ENCODE results near the gene TYK2. TPM values are rescaled to one million over a fixed set of nuclear protein-coding genes. Genes with fewer than 3 reads are reported as not detected.
"Not testable (repeated sequence)": the region's sequence is repeated elsewhere in the genome, so short reads cannot be mapped to it uniquely, and the experiment has no call there.

The TYK2 gene
- total RNA-seq, 4 donors from 2014 or later, result 50.5 to 71.6 (median 65.9) TPM

DNA sequence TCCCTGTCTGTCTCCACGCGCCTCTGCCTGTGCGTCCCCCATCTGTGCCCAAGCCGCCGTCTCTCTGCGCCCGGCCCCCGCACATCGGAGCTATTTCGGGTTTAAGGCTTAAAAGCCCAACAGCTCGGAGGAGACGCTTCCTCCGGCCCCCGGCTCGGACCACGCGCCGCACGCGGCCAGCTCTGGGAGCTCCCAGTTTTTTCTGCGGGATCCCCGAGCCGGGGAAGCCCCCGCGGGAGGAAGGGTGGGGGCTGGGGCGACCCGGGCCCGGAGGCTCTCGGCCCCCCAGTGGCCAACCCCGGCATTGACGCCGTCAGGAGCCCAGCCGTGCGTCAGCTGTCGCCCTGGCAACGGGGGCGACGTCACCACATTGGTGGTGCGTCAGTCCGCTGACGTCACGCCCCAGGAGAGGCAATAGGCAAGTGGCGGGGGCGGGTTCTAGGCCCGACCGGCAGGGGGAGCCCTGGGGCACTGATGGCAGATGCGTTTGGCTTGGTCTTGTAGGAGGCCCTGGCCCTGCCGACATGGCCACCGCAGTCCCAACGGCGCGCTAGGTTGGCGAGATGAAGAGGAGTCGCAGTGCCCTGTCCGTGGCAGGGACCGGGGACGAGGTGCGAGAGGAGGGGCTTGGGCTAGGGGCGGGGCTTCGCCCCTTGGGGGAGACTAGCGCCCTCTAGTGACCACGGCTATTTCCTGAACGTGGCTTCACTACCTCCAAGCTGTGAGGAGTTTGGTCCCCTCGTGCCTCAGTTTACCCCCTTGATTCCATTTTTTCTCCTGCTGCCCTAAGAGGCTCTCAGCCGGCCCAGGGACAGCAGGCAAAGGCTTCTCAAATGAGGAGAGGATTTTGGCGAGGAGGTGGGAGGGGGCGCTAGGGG is 36.2 kb upstream of the TYK2 start:
- TF ChIP-seq, protein P1, sequence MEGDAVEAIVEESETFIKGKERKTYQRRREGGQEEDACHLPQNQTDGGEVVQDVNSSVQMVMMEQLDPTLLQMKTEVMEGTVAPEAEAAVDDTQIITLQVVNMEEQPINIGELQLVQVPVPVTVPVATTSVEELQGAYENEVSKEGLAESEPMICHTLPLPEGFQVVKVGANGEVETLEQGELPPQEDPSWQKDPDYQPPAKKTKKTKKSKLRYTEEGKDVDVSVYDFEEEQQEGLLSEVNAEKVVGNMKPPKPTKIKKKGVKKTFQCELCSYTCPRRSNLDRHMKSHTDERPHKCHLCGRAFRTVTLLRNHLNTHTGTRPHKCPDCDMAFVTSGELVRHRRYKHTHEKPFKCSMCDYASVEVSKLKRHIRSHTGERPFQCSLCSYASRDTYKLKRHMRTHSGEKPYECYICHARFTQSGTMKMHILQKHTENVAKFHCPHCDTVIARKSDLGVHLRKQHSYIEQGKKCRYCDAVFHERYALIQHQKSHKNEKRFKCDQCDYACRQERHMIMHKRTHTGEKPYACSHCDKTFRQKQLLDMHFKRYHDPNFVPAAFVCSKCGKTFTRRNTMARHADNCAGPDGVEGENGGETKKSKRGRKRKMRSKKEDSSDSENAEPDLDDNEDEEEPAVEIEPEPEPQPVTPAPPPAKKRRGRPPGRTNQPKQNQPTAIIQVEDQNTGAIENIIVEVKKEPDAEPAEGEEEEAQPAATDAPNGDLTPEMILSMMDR (IDR thresholded peaks at IDR 0.05), result peak; percentile 48 to 65 (median 49)
- TF ChIP-seq POLR2A (IDR thresholded peaks at IDR 0.05; ENCODE audit: low read depth), result no peak
- TF ChIP-seq EP300 (IDR thresholded peaks at IDR 0.05), result no peak
- peak in 1 of 2 donors; percentile 42 for TF ChIP-seq POLR2AphosphoS5 (IDR thresholded peaks at IDR 0.05)
- Histone ChIP-seq H3K4me1 (peaks cover 37 to 57% (median 44%) of the 10 kb centered on the region in 4 donors), H3K27ac (replicated peaks in 1 of 4) (no peak overlapping the region), H3K27me3 (peaks cover 14 to 82% (median 53%) of the 10 kb centered on the region in 4 donors), H3K36me3 (no peaks in the 10 kb centered on the region), H3K9me3 (peaks cover 0 to 6% (median 2%) of the 10 kb centered on the region in 4 donors), H3K4me3 (peak overlapping the region; percentile 44 to 56 (median 46))
- no peak for DNase-seq (ENCODE audit: extremely low spot score)
- WGBS, result 5% methylated on average over 32 of the region's 67 CpGs
- intact Hi-C loops (cut with DNase I), result no loop called here

DNA sequence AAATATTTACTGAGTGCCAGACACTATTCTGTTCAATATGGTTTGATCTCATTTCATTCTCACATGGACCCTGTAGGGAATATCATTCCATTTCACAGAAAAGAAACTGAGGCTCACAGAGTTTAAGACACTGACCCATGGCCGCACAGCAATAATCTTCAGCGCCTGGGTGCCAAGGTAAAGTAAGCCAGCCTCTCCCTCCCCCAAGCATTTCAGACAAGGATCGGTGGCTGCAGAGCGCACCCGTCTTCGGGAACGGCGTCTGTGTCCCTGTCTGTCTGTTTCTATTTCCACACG is 35.7 kb upstream of the TYK2 start:
- H3K4me1 ChIP-seq, result peaks cover 34 to 51% (median 41%) of the 10 kb centered on the region in 4 donors
- H3K9me3 ChIP-seq, result peaks cover 0 to 6% (median 2%) of the 10 kb centered on the region in 4 donors
- no peak overlapping the region for H3K27ac ChIP-seq (replicated peaks in 1 of 4)
- H3K27me3 ChIP-seq, result peaks cover 13 to 82% (median 48%) of the 10 kb centered on the region in 4 donors
- intact Hi-C loops (cut with DNase I), result no loop called here
- WGBS, result 7% methylated on average over 8 of the region's 9 CpGs
- no peak for TF ChIP-seq POLR2AphosphoS5 (IDR thresholded peaks at IDR 0.05)
- TF ChIP-seq POLR2A (IDR thresholded peaks at IDR 0.05; ENCODE audit: low read depth), result no peak
- TF ChIP-seq, protein P1 (IDR thresholded peaks at IDR 0.05), result no peak
- peak overlapping the region; percentile 44 to 56 (median 46) for H3K4me3 ChIP-seq
- no peaks in the 10 kb centered on the region for H3K36me3 ChIP-seq
- no peak for DNase-seq (ENCODE audit: extremely low spot score)

DNA sequence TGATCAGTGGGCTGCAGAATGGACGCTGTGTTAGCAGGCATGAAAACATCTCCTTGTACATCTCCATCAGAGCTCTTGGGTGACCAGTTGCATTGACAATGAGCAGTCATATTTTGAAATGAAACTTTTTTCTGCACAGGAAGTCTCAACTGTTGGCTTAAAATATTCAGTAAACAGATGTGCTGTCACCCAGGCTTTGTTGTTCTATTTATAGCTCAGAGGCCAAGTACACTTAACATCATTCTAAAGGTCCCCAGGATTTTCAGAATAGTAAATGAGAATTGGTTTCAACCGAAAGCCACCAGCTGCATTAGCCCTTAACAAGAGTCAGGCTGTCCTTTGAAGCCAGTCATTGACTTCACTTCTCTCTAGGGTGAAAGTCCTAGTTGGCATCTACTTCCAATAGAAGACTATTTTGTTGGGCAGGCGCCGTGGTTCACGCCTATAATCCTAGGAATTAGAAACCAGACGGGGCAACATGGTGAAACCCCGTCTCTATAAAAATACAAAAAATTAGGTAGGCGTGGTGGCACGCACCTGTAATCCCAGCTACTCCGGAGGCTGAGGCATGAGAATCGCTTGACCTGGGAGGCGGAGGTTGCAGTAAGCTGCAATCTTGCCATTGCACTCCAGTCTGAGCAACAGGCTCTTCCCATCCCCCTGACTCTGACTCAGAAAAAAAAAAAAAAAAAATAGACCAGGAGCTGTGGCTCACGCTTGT is 32.0 kb upstream of the TYK2 start:
- Histone ChIP-seq H3K27ac (replicated peaks in 1 of 4) (no peak overlapping the region), H3K36me3 (no peaks in the 10 kb centered on the region), H3K4me1 (peaks cover 11 to 17% (median 16%) of the 10 kb centered on the region in 4 donors), H3K27me3 (peaks cover 1 to 77% (median 15%) of the 10 kb centered on the region in 4 donors), H3K4me3 (no peak overlapping the region), H3K9me3 (peaks cover 0 to 6% (median 2%) of the 10 kb centered on the region in 4 donors)
- 83% methylated on average over 13 of the region's 13 CpGs for WGBS
- DNase-seq (ENCODE audit: extremely low spot score), result no peak
- TF ChIP-seq POLR2A (IDR thresholded peaks at IDR 0.05; ENCODE audit: low read depth) (no peak), EP300 (IDR thresholded peaks at IDR 0.05) (no peak), POLR2AphosphoS5 (IDR thresholded peaks at IDR 0.05) (no peak)
- TF ChIP-seq, protein P1 (IDR thresholded peaks at IDR 0.05), result no peak
- intact Hi-C loops (cut with DNase I), result no loop called here

DNA sequence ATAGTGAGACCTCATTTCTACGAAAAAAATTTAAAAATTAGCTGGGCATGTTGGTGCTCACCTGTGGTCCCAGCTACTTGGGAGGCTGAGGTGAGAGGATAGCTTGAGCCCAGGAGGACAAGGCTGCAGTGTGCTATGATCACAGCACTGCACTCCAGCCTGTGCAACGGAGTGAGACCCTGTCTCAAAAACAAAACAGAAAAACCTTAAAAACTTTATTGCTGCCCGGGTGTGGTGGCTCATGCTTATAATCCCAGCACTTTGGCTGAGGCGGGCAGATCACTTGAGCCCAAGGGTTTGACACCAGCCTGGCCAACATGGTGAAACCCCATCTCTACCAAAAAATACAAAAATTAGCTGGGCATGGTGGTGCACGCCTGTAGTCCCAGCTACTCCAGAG is 30.9 kb upstream of the TYK2 start:
- intact Hi-C loops (cut with DNase I); DNase-seq (ENCODE audit: extremely low spot score): not testable (repeated sequence)
- WGBS, result 85% methylated on average over 5 of the region's 5 CpGs

More for the DNA sequence above, 30.9 kb upstream of the TYK2 start:
- H3K4me1 ChIP-seq; H3K36me3 ChIP-seq; H3K9me3 ChIP-seq; H3K4me3 ChIP-seq; H3K27ac ChIP-seq (replicated peaks in 1 of 4): not testable (repeated sequence)
- peaks cover 0 to 77% (median 3%) of the 10 kb centered on the region in 4 donors for H3K27me3 ChIP-seq
